ENCODE measurements around the gene CBFA2T3. TPM values are rescaled to one million over a fixed set of nuclear protein-coding genes. Genes with fewer than 3 reads are reported as not detected.

Gene CBFA2T3
- total and polyA plus RNA-seq, 2 of the 13 experiments (the other 11 are each of a cell fraction or from before 2014, with no cell fraction given) = 0.05 TPM; not detected in 1

DNA sequence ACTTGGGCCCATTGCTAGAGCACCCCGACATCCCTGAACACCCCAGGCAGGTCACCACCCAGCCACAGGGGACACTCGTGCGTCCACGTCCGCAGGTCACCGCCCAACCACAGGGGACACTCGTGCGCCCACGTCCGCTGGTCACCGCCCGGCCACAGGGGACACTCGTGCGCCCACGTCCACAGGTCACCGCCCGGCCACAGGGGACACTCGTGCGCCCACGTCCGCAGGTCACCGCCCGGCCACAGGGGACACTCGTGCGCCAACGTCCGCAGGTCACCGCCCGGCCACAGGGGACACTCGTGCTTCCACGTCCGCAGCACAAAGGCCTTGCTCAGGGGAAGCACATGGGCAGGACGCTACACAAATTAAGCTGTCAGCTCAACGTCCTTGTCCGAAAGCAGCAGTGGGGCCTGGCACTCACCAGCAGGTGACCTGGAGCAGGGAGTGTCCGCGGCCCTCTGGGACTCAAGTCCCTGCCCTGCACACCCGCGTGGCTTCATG is 137.9 kb downstream of the CBFA2T3 start (continued):
- no peak for TF ChIP-seq MEIS1 (CRISPR knock-in tag; IDR thresholded peaks at IDR 0.05; ENCODE audit: borderline replicate concordance)
- TF ChIP-seq PHB2 (IDR thresholded peaks at IDR 0.05; ENCODE audit: partially characterized antibody) = no peak
- peak; percentile 31; the same call in 1 of the 2 replicates for TF ChIP-seq ZKSCAN1 (IDR thresholded peaks at IDR 0.05; ENCODE audit: low read length)
- TF ChIP-seq ZNF7 (CRISPR knock-in tag; IDR thresholded peaks at IDR 0.05) = no peak
- TF ChIP-seq JUNB (CRISPR knock-in tag; IDR thresholded peaks at IDR 0.05; ENCODE audit: borderline replicate concordance) = no peak
- peak; percentile 54 for TF ChIP-seq STAG1 (CRISPR knock-in tag; IDR thresholded peaks at IDR 0.05)
- TF ChIP-seq ARHGAP35 (CRISPR knock-in tag; IDR thresholded peaks at IDR 0.05; ENCODE audit: borderline replicate concordance) = peak; percentile 47; the same call in 1 of the 2 replicates
- 0 out of 2 replicates have a peak, but pooled peaks have one; percentile 34 for TF ChIP-seq CHD2 (IDR thresholded peaks at IDR 0.05; ENCODE audit: low read depth, low read length)
- TF ChIP-seq, protein P1, sequence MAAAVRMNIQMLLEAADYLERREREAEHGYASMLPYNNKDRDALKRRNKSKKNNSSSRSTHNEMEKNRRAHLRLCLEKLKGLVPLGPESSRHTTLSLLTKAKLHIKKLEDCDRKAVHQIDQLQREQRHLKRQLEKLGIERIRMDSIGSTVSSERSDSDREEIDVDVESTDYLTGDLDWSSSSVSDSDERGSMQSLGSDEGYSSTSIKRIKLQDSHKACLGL (CRISPR knock-in tag; IDR thresholded peaks at IDR 0.05) = no peak
- TF ChIP-seq AFF4 (CRISPR knock-in tag; IDR thresholded peaks at IDR 0.05) = no peak
- TF ChIP-seq JUN (CRISPR knock-in tag; IDR thresholded peaks at IDR 0.05) = no peak
- peak; percentile 52; the same call in 1 of the 2 replicates for TF ChIP-seq BHLHE40 (IDR thresholded peaks at IDR 0.05; ENCODE audit: low read length)
- peak; percentile 74; the same call in 1 of the 2 replicates for TF ChIP-seq ZNF598 (CRISPR knock-in tag; IDR thresholded peaks at IDR 0.05; ENCODE audit: borderline replicate concordance)
- no peak for TF ChIP-seq KMT2A (CRISPR knock-in tag; IDR thresholded peaks at IDR 0.05)
- no peak for TF ChIP-seq SMAD3 (CRISPR knock-in tag; IDR thresholded peaks at IDR 0.05)
- TF ChIP-seq ZNF841 (CRISPR knock-in tag; IDR thresholded peaks at IDR 0.05; ENCODE audit: borderline replicate concordance) = no peak
- TF ChIP-seq FOXA1 (IDR thresholded peaks at IDR 0.05) = no peak
- peak; percentile 70 for TF ChIP-seq FOXA1 (CRISPR knock-in tag; IDR thresholded peaks at IDR 0.05)
- TF ChIP-seq ZNF574 (CRISPR knock-in tag; IDR thresholded peaks at IDR 0.05) = peak; percentile 77
- TF ChIP-seq ZHX1 (CRISPR knock-in tag; IDR thresholded peaks at IDR 0.05; ENCODE audit: low read depth) = 0 out of 2 replicates have a peak, but pooled peaks have one; percentile 31
- TF ChIP-seq TBX2 (CRISPR knock-in tag; IDR thresholded peaks at IDR 0.05; ENCODE audit: borderline replicate concordance) = peak; percentile 42; the same call in 1 of the 2 replicates
- no peak for TF ChIP-seq ZFP36 (IDR thresholded peaks at IDR 0.05; ENCODE audit: borderline replicate concordance, low read depth, low read length, partially characterized antibody)

Data from HepG2 (cell line).